Dermis microvascular lymphatic vessel endothelial cell (primary cell): ENCODE results near the gene ARL6. TPM values are rescaled to one million over a fixed set of nuclear protein-coding genes. Genes with fewer than 3 reads are reported as not detected.

ENCODE experiments used
- DNase-seq, 2 donors: peaks; one replicate each; pipeline versions ENCODE4 v3.0.0 to v3.0.0-alpha.2; 2010; ENCODE audit warnings: low read depth in 2 of 2
- total RNA-seq: library from RNA; depleted of rRNA; stranded (reverse); fragments of >200 nt; gene quantifications from 2 replicates; pipeline ENCODE4 v1.2.1, GENCODE V29; 2014

Gene ARL6, protein sequence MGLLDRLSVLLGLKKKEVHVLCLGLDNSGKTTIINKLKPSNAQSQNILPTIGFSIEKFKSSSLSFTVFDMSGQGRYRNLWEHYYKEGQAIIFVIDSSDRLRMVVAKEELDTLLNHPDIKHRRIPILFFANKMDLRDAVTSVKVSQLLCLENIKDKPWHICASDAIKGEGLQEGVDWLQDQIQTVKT
- 3.8 and 4.5 TPM in 2 replicates for total RNA-seq

DNA sequence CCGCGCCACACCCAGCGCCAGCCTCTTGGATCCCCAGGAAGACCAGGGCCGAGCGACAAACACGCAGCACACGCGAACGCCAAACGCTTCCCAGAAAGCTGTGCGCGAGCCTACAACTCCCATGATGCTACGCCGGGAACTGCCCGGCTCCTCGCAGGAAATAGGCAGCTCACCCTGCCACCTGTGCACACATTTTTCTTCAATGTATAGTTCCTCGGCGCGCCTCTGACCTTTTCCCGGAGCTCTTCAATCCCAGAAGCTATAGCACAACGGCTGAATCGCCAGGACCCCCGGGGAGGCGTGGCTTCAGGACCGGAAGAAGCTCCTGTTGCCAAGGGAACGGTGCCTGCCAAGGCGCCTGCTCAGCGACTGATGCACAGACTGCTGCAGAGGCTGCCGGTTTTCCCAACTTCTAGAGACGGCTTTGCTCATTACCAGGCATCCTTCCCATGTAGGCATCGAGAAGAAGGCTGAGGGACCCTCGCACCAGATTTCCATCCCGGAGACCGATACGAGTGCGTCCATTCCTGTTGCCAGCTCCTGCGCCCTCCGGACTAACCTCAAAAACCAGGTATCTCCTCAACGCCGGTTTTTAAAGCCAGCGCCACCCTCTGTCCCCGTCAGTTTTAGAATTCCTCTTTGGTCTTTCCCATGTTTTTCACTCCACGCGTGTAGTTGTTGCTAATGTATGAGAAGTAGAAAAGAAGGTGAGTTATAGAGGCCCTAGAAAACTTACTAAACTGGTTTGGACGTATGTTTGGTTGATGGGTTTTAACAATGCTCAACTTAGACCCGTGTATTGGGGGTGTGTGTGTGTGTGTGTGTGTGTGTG, at the start of gene ARL6:
Gene ARL6 (plus strand): TSS at position 352 of the 832 bp plus-strand sequence. CDS start 3,350 bp downstream, outside the sequence.
- DNase-seq = peak; percentile 50 to 78

DNA sequence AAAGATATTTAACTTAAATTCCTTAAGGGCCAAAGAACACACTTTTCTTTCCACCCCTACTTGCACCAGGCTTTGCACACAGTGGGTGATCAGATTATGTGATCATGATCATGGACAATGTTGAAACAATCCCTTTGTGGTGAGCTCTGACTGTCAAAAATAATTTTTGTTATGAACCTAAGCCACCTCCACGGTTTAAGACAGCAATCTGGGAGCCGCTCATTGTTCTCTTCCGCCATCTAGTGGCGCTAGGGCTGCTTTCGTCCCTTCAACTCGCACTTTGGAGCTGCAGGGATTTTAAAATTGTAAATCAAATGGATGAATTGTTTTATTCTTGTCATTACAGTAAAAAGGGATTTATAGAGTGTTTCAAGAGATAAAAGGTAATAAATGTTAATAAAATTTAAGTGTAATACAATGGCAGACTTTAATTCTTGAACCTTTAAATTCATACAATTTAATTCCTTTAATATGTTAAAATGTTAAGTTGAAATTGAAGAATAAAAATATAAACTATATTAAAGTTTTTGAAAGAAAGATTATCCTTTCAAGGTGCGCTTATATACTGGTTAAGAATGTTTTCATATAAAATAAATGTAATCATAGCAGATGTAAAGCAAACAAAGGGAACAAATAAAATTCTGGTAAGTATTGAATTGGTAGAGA, 45.3 kb upstream of the ARL6 start:
- DNase-seq = peak; percentile 44 to 65

DNA sequence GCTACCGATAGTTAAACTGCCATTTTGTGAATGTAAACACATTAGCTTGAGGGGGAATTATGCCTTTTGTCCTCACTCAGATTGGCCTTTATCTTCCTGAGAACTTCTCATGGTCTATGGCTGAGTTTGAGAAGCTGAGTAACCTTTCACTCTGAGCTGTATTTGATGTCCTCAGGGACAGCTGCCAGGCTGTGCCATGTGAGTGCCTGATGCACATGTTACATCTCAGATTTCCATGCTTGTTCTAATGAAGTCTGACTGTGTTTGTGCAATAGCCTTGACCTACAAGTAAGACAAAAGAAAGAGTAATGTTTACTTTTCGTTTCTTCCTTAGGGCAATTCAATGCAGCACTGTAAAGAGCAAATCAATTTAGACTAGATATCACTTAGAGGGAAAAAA, 44.1 kb upstream of the ARL6 start:
- no peak for DNase-seq

DNA sequence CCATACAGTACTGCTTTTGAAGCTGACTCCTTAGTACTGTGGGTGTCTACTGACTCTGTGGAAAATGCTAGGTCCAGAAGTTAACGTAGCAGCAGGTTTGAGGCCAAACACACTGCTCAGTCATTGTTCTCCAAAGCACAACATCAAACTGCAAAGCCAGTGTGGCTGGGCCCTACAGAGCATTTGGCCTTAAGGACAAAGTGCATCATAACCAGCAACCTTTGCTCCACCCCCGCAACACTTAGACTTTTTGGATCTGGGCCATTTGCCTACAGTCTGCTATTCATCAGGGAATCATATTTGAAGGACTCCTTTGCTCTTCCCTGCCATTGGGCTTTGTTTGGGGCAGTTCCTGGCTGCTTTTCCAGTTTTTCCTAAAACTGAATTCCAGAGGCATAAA, 43.1 kb upstream of the ARL6 start:
- no peak for DNase-seq

DNA sequence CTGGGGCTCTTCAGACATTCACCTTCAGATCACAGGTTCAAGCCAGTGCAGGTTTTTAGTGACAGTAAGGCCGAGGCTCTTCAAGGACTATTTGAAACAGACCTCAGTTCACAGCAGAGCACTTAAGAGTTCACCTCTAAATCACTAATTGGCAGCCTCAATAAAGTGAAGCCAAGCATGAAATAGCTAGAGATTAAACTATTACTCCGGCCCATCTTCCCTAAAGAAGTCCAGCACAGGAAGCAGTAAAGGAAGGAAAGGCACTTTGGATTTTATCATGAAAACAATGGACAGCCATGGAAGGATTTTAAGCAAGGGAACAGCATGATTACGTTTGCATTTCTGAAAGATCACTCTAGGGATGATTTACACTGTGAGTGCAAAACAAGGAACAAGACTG, 27.6 kb upstream of the ARL6 start:
- no peak for DNase-seq

DNA sequence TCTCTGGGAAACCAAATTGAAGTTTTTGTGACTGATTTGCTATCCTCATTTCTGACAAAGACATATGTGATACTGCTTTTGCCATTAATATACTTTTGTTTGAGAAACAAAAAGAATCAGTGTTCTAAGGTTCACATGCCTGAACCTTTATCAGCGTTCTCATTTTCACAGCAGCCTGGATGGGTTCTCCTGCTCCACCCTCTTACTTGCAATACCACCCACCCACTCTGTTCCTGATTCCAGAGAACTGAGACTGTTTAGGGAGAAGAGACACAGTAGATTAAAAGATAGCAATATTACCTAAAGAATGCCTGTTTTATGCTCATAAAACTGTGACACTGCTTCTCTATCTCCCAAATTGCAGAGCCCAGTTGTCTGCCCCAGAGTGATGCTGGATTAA, 25.8 kb upstream of the ARL6 start:
- no peak for DNase-seq

DNA sequence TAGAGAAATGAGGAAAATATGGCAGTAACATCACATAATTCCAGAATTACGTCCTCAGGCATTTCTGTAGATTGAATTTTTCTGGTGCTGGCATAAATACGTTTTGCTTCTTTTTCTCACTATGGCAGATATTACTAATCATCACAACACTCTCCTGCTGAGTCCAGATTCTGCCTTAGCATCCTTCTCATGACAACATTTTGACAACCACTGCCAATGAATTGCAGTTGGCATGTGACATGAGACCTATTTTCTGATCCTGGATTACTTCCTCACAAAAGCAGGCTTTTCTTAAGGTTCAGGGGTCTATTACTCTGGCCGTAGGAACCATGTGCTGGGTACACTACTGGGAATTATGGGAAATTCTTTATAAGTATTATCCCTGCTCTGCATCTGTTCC, 22.5 kb upstream of the ARL6 start:
- no peak for DNase-seq

DNA sequence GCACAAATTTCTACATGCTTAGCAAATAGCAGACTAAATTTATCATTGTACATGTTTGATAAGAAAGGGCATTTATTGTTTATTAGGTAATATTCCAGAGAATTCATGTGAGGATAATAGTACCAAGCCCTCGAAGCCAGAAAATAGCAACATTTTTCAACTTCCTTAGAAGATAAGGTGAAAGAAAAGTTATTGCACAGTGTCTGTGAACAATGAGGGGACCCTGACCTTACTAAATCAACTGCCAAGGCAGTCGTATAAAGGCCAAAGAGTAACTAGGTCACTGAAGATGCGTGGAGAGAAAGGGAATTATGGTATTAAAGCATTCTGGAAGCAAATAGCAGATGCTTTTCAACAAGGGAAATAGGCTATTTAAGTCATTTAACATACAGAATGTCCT, 20.3 kb upstream of the ARL6 start:
- no peak for DNase-seq

DNA sequence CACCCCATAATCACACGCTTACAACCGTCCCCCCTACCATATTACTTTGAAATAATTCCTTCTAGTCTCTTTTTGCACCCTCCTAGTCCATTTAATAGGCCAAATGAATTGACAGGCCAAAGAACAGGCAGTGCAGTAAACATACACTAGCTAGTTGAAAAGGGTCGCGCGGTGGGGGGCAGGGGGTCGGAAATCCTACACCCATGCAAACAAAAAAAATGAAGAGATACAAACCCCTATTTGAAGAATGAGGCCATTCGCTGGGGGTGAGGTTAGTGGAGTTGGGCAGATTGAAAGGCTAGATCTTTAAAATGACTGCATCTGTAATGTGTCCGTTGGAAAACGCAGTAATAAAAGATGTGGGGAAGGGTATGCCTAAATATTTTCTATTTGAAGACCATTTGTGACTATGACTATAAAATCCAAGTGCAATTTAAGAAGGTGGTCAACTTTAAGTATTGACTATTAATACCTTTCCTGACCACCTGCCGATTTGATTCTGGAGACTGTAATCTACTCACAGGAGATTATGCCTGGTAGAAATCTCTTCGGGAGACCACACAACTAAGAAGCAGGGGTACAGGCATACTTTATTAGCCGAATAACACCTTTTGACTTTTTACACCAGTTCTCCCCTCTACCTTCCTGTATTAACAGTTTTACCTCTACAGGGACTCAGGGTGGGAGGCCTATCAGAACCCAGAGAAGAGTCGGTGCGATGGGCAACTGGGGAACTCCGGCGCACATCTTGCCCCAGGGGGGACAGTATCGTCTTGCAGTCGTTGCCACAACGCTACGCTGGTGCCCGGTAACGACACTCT, 762 bp upstream of the ARL6 start:
- no peak for DNase-seq

DNA sequence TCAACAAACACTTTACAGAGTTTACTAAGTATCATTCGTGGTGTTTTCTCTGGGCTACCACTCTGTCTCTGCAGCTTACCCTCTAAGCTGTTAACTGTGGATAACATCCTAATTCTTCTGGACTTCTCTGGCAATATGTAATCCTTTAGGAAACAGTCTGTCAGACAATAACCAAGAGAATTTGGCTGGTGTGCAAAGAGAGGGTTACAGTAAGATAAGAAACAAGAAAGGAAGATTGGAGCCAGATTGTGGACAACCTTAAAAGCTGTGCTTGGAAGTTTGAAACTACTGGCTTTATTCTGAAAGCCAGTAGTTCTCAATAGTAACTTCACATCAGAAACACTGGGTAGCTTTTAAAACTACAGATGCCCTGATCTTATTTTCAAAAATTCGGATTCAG, 778 bp downstream of the ARL6 start:
- DNase-seq = no peak

DNA sequence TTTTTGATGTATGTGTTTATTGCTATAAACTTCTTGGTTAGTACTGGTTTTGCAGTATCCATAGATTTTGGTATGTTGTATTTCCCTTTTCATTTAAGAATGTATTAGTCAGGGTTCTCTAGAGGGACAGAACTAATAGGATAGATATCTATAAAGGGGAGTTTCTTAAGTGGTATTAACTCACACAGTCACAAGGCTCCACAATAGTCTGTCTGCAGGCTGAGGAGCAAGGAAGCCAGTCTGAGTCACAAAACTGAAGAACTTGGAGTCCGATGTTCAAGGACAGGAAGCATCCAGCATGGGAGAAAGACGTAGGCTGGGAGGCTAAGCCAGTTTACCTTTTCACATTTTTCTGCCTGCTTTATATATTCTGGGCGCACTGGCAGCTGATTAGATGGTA, 8.4 kb downstream of the ARL6 start:
- DNase-seq = peak in 1 of 2 donors; percentile 3

DNA sequence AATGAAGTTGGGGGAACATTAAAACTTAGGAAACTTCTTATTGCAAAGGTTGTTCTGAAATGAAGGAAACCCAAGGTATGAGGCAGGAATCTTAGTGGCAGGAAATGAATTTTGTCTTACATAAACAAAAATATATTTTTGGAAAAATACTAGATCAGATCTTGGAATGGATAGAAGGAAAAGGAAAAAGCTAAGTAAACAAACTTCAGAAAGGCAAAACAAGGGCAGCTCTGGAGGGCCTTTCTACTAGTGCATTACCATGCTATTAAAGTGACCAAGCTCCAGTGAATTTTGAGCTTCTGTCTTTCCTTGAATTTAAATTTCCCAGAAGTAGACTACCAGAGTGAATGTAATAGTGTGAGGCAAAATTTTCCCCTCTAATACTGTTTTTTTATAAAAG, 13.6 kb downstream of the ARL6 start:
- peak in 1 of 2 donors; percentile 65 for DNase-seq

DNA sequence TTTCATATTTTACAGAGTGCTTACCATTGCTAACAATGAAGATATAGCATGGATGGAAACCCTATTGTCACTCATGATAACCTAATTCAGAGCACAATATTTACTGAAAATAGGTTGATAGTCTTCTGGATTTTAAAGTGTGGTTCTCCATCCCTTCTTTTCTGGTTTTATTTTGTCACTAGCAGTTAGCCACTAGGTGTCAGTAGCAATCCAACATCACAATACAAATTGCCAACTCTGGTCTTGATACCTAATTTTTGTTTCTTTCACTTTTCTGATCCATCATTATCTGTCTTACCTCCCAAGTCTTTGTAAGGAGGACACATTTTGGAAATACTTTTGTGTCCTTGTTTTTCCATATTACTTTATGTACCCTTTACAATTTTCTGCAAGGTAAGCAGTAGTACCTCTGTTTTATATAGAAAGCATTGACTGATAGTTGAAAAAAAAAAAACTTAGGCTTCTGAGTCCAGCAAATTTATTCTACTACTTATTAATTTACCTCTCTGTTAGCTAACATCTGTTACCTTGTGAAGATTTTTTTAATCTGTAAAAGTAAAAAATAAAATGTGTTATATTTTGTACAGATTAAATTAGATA, 29.0 kb downstream of the ARL6 start:
- peak; percentile 55 to 67 for DNase-seq

DNA sequence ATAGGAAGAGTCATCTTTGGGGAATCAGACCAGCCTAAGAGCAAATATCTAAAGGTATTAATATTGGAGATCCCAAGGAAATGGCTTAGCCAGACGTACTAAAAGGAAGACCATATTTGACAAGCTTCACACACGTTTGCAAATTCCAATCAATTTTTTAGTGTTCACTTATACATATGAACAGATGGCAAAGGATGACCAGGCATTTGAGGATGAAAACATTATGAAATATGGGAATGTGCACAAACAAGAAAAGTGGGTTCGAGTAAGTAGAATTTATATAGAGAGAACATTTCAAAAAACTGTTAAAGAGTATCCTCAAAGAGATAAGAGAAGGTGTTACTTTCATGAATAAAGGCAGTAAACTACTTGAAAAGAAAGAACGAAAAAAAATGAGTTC, 31.4 kb downstream of the ARL6 start:
- no peak for DNase-seq

DNA sequence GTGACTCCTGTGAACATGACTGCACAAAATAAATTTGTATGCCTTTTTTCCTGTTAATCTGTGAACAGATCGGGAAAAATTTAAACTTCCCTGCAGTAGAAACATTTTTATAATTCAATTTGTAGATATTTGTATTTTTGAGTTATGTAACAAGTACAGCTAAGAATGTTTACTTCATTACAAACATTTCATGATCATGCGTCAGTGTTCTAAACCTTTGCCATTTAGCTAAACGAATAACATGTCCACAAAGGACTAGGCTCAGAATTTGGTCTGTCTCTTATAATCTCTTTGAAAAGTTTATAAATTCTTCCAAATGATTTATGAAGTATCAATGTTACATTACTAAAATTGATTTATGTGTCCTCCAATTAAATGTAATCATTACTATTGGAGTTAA, 39.9 kb downstream of the ARL6 start:
- no peak for DNase-seq

DNA sequence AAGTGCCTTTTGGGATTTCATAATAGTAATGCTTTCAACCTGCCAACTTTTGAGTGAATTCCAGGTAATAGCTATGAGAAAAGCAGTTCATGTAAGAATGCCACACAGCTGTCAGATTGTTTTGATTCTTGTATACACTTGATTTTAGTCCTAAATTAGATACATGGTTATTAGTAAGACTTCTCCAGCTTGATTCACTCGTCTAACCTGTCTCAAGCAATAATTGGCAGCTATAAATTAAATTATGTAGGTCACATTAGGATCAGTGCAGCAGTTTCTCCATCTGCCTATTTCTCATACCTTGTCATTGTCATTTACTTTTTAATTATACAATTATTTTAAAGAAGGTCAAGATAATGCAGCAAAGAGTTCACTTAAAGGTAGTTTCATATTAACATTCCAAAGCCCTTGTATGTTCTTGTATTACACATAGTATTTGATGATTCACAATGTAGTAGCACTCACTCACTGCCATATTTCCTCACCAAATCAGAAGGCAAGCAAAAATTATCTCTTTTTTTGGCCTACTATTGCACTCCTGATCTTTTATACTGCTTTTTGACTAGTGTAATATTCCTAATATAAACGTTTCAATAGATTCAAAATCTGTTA, 46.3 kb downstream of the ARL6 start:
- no peak for DNase-seq

DNA sequence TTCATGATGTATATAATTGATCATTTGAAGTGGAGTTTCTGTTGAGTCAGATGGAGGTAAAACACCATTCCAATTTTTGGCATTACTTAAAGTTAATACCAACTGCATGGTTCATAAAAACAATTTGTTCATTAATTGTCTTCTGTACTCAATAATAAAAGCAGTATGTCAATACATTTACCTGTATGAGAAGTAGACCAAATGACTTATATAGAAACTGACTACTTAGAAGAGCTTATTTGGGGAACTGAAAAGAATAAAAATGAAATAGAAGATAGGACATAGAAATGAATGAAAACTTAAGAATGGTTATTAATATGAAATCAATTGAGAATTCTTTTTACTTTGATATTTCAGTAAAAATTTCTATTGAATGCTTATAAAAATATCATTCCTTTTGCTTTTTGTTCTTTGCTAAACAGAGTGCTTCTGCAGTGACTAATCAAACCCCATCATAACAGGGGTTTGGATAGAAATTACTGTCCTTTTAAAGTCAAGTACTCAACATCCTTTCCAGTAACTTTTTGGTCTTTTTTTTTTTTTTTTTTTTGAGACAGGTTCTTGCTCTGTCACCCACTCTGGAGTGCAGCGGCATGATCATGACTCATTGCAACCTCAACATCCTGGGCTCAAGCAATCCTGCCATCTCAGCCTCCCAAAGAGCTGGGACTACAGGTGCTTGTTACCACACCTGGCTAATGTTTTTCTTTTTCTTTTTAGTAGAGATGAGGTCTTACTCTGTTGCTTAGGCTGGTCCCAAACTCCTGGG, 50.8 kb downstream of the ARL6 start:
- no peak for DNase-seq

DNA sequence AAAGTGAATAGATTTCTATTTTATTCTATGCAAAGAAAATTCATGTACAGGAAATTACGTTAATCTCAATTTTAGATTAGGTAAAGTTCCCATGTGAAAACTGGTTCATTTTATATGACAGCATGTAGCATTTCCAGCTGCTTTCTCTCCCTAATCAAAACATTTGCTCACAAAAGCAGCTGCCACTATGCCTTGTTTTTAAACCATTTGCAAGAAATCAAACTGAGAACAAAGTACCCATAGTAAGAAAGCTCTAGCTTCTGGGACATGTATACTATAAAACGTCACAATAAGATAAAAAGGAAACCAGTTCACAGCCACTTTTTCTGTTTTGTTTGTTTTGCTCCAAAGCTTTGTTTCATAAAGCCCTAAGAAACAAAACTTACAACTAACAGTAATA, 52.3 kb downstream of the ARL6 start:
- no peak for DNase-seq

DNA sequence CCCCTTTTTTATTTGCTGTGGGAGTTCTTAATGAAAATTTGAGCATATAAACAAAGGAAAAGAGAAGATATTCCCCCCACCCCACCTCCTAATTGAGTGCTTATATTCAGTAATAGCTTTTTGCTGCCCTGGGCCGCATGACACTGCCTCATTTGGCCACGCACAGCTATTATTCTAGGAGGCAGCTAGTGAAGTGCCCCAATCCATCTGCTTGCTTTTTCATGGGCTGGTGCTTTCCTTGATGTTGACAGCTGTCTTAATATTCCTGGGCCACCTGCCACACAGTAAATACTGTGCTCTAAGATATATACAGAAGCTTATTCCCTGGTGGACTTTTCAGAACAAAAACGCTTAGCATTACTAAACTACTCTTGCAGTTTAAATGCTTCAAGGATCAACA, 53.4 kb downstream of the ARL6 start:
- no peak for DNase-seq

DNA sequence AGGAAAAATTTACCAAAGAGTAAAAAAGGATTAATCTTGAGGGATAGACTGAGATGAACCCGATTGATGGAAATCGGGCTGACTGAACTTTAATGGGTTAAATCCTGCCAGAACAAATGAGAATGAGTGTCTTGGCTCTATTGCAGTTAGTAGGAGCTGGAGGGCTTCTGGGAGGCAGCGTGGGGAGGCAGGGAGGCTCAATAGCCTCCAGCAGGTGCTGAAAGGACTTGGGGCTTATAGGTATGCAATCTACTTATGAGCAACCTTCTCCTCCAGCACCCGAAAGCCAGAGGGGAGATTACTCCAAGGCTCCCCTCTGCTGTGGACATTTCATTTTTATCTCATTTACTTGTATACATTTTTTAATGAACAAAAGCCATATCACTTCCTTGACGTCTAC, 56.2 kb downstream of the ARL6 start:
- no peak for DNase-seq
